WTC11 (cell line): ENCODE measurements around the gene SYPL2. TPM values are rescaled to one million over a fixed set of nuclear protein-coding genes. Genes with fewer than 3 reads are reported as not detected.

Experiments
- FOXJ3 ChIP-seq: sonication (generic); formaldehyde crosslinking; IDR thresholded peaks from 2 replicates; pipeline ENCODE4 v1.9.0; 2021; ENCODE audit warnings: missing genetic modification reagents, mild to moderate bottlenecking, borderline replicate concordance
- MXD4 ChIP-seq: fragments of 250-450 bp; sonication (Bioruptor Pico); IDR thresholded peaks from 2 replicates; pipeline ENCODE4 v1.8.0; 2021; ENCODE audit warnings: mild to moderate bottlenecking, moderate library complexity, borderline replicate concordance
- NFE2L1 ChIP-seq: sonication (generic); formaldehyde crosslinking; IDR thresholded peaks from 2 replicates; pipeline ENCODE4 v1.8.1; 2023; ENCODE audit warnings: missing genetic modification reagents
- NR2C2 ChIP-seq: sonication (generic); formaldehyde crosslinking; IDR thresholded peaks from 2 replicates; pipeline ENCODE4 v1.8.0; 2022; ENCODE audit warnings: mild to moderate bottlenecking, missing genetic modification reagents
- TEAD1 ChIP-seq: sonication (generic); formaldehyde crosslinking; IDR thresholded peaks from 2 replicates; pipeline ENCODE4 v1.8.0; 2022; ENCODE audit warnings: mild to moderate bottlenecking, missing genetic modification reagents
- ZNF232 ChIP-seq: sonication (generic); formaldehyde crosslinking; IDR thresholded peaks from 2 replicates; pipeline ENCODE4 v1.8.0; 2022; ENCODE audit warnings: mild to moderate bottlenecking, missing genetic modification reagents
- ZNF263 ChIP-seq: sonication (generic); formaldehyde crosslinking; IDR thresholded peaks from 2 replicates; pipeline ENCODE4 v1.8.1; 2022; ENCODE audit warnings: low read depth, mild to moderate bottlenecking, moderate library complexity, missing genetic modification reagents
- ZNF416 ChIP-seq: fragments of 250-450 bp; sonication (Bioruptor Pico); IDR thresholded peaks from 2 replicates; pipeline ENCODE4 v1.9.0; 2021; ENCODE audit warnings: mild to moderate bottlenecking, inconsistent platforms
- ZNF671 ChIP-seq: fragments of 250-450 bp; sonication (Bioruptor Pico); IDR thresholded peaks from 2 replicates; pipeline ENCODE4 v1.8.0; 2021; ENCODE audit warnings: mild to moderate bottlenecking
- total RNA-seq: library from RNA; stranded (reverse); gene quantifications from 3 replicates; pipeline ENCODE4 v1.2.3, GENCODE V29; 2021
- TF ChIP-seq, protein P1 (sequence below): sonication (generic); formaldehyde crosslinking; IDR thresholded peaks from 2 replicates; pipeline ENCODE4 v1.8.1; 2022; ENCODE audit warnings: missing genetic modification reagents, borderline replicate concordance
- TF ChIP-seq, protein P2 (sequence below): sonication (generic); formaldehyde crosslinking; IDR thresholded peaks from 2 replicates; pipeline ENCODE4 v1.8.1; 2022; ENCODE audit warnings: mild to moderate bottlenecking, missing genetic modification reagents, moderate library complexity, borderline replicate concordance
- TF ChIP-seq, protein P3 (sequence below): sonication (generic); formaldehyde crosslinking; IDR thresholded peaks from 2 replicates; pipeline ENCODE4 v1.8.1; 2022; ENCODE audit warnings: low read depth, missing genetic modification reagents, borderline replicate concordance
- TF ChIP-seq, protein P4 (sequence below): fragments of 250-450 bp; sonication (Bioruptor Pico); IDR thresholded peaks from 2 replicates; pipeline ENCODE4 v1.9.0; 2021; ENCODE audit warnings: mild to moderate bottlenecking
- TF ChIP-seq, protein P5 (sequence below): sonication (generic); formaldehyde crosslinking; IDR thresholded peaks from 2 replicates; pipeline ENCODE4 v1.8.0; 2023; ENCODE audit warnings: mild to moderate bottlenecking, missing genetic modification reagents
- TF ChIP-seq, protein P6 (sequence below): sonication (generic); formaldehyde crosslinking; IDR thresholded peaks from 2 replicates; pipeline ENCODE4 v1.8.1; 2022; ENCODE audit warnings: low read depth, mild to moderate bottlenecking, moderate library complexity, missing genetic modification reagents, borderline replicate concordance
- TF ChIP-seq, protein P7 (sequence below): sonication (generic); formaldehyde crosslinking; IDR thresholded peaks from 2 replicates; pipeline ENCODE4 v1.8.0; 2022; ENCODE audit warnings: missing genetic modification reagents
- TF ChIP-seq, protein P8 (sequence below): sonication (generic); formaldehyde crosslinking; conservative IDR thresholded peaks from 2 replicates; pipeline ENCODE4 v1.8.1; 2023; ENCODE audit warnings: mild to moderate bottlenecking, low read depth, missing genetic modification reagents, moderate library complexity
- TF ChIP-seq, protein P9 (sequence below): sonication (generic); formaldehyde crosslinking; IDR thresholded peaks from 2 replicates; pipeline ENCODE4 v1.8.0; 2022; ENCODE audit warnings: mild to moderate bottlenecking, missing genetic modification reagents

Gene SYPL2
- total RNA-seq, 1 experiment from 2014 or later = 3.7 TPM

DNA sequence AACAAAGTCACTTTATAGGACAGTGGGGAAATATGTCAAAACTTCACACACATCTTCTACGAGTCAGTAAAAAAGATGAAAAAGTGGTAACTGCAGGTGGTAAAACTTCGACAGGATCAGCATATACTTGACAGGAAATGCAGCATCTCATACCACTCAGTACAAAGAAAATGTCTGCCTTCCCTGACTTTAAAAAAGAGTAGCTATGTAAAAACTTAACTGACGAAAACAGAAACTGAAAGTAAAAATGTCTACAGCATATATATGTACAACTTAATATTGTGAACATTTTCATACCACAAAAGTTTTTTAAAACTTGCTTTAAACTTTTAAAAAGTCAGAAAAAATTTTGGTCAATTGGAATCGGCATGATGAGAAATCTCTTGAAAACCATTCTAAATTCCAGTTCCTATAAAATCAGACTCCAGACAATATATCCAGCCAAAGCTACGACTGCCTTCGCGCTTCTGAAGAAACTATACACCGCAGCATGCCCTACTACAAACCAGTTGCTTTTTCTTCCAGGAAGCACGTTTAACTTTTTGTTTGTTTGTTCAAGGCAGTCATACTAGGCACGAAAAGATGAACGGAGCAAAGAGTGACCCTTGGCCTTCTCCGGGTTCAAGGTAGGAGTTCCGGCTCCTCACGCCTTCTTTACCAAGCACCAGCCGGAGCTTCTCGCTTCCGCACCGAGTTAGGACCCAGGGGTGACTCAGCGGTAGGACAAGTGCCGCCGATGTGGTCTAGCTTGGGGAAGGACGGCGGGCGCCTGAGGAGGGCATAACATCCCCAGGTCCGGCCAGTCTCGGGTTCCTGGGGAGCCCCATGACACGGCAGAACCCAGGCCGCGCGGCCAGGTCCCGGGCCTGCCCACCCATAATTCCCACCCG lies 40.7 kb upstream of the SYPL2 start (continued):
- TF ChIP-seq, protein P1, sequence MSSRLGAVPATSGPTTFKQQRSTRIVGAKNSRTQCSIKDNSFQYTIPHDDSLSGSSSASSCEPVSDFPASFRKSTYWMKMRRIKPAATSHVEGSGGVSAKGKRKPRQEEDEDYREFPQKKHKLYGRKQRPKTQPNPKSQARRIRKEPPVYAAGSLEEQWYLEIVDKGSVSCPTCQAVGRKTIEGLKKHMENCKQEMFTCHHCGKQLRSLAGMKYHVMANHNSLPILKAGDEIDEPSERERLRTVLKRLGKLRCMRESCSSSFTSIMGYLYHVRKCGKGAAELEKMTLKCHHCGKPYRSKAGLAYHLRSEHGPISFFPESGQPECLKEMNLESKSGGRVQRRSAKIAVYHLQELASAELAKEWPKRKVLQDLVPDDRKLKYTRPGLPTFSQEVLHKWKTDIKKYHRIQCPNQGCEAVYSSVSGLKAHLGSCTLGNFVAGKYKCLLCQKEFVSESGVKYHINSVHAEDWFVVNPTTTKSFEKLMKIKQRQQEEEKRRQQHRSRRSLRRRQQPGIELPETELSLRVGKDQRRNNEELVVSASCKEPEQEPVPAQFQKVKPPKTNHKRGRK (CRISPR knock-in tag) = no peak
- TF ChIP-seq, protein P2, sequence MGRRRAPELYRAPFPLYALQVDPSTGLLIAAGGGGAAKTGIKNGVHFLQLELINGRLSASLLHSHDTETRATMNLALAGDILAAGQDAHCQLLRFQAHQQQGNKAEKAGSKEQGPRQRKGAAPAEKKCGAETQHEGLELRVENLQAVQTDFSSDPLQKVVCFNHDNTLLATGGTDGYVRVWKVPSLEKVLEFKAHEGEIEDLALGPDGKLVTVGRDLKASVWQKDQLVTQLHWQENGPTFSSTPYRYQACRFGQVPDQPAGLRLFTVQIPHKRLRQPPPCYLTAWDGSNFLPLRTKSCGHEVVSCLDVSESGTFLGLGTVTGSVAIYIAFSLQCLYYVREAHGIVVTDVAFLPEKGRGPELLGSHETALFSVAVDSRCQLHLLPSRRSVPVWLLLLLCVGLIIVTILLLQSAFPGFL = no peak
- TF ChIP-seq, protein P3, sequence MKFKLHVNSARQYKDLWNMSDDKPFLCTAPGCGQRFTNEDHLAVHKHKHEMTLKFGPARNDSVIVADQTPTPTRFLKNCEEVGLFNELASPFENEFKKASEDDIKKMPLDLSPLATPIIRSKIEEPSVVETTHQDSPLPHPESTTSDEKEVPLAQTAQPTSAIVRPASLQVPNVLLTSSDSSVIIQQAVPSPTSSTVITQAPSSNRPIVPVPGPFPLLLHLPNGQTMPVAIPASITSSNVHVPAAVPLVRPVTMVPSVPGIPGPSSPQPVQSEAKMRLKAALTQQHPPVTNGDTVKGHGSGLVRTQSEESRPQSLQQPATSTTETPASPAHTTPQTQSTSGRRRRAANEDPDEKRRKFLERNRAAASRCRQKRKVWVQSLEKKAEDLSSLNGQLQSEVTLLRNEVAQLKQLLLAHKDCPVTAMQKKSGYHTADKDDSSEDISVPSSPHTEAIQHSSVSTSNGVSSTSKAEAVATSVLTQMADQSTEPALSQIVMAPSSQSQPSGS (CRISPR knock-in tag) = no peak
- no peak for TF ChIP-seq MXD4 (CRISPR knock-in tag)
- TF ChIP-seq, protein P4, sequence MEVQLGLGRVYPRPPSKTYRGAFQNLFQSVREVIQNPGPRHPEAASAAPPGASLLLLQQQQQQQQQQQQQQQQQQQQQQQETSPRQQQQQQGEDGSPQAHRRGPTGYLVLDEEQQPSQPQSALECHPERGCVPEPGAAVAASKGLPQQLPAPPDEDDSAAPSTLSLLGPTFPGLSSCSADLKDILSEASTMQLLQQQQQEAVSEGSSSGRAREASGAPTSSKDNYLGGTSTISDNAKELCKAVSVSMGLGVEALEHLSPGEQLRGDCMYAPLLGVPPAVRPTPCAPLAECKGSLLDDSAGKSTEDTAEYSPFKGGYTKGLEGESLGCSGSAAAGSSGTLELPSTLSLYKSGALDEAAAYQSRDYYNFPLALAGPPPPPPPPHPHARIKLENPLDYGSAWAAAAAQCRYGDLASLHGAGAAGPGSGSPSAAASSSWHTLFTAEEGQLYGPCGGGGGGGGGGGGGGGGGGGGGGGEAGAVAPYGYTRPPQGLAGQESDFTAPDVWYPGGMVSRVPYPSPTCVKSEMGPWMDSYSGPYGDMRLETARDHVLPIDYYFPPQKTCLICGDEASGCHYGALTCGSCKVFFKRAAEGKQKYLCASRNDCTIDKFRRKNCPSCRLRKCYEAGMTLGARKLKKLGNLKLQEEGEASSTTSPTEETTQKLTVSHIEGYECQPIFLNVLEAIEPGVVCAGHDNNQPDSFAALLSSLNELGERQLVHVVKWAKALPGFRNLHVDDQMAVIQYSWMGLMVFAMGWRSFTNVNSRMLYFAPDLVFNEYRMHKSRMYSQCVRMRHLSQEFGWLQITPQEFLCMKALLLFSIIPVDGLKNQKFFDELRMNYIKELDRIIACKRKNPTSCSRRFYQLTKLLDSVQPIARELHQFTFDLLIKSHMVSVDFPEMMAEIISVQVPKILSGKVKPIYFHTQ = no peak
- TF ChIP-seq NR2C2 = no peak
- TF ChIP-seq, protein P5, sequence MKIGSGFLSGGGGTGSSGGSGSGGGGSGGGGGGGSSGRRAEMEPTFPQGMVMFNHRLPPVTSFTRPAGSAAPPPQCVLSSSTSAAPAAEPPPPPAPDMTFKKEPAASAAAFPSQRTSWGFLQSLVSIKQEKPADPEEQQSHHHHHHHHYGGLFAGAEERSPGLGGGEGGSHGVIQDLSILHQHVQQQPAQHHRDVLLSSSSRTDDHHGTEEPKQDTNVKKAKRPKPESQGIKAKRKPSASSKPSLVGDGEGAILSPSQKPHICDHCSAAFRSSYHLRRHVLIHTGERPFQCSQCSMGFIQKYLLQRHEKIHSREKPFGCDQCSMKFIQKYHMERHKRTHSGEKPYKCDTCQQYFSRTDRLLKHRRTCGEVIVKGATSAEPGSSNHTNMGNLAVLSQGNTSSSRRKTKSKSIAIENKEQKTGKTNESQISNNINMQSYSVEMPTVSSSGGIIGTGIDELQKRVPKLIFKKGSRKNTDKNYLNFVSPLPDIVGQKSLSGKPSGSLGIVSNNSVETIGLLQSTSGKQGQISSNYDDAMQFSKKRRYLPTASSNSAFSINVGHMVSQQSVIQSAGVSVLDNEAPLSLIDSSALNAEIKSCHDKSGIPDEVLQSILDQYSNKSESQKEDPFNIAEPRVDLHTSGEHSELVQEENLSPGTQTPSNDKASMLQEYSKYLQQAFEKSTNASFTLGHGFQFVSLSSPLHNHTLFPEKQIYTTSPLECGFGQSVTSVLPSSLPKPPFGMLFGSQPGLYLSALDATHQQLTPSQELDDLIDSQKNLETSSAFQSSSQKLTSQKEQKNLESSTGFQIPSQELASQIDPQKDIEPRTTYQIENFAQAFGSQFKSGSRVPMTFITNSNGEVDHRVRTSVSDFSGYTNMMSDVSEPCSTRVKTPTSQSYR (CRISPR knock-in tag) = no peak
- TF ChIP-seq NFE2L1 (CRISPR knock-in tag) = peak; percentile 71; the same call in 1 of the 2 replicates
- TF ChIP-seq, protein P6, sequence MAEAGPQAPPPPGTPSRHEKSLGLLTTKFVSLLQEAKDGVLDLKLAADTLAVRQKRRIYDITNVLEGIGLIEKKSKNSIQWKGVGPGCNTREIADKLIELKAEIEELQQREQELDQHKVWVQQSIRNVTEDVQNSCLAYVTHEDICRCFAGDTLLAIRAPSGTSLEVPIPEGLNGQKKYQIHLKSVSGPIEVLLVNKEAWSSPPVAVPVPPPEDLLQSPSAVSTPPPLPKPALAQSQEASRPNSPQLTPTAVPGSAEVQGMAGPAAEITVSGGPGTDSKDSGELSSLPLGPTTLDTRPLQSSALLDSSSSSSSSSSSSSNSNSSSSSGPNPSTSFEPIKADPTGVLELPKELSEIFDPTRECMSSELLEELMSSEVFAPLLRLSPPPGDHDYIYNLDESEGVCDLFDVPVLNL (CRISPR knock-in tag) = no peak
- no peak for TF ChIP-seq ZNF671 (CRISPR knock-in tag)
- TF ChIP-seq ZNF232 (CRISPR knock-in tag) = no peak
- TF ChIP-seq FOXJ3 (CRISPR knock-in tag) = no peak
- no peak for TF ChIP-seq ZNF263
- TF ChIP-seq, protein P7, sequence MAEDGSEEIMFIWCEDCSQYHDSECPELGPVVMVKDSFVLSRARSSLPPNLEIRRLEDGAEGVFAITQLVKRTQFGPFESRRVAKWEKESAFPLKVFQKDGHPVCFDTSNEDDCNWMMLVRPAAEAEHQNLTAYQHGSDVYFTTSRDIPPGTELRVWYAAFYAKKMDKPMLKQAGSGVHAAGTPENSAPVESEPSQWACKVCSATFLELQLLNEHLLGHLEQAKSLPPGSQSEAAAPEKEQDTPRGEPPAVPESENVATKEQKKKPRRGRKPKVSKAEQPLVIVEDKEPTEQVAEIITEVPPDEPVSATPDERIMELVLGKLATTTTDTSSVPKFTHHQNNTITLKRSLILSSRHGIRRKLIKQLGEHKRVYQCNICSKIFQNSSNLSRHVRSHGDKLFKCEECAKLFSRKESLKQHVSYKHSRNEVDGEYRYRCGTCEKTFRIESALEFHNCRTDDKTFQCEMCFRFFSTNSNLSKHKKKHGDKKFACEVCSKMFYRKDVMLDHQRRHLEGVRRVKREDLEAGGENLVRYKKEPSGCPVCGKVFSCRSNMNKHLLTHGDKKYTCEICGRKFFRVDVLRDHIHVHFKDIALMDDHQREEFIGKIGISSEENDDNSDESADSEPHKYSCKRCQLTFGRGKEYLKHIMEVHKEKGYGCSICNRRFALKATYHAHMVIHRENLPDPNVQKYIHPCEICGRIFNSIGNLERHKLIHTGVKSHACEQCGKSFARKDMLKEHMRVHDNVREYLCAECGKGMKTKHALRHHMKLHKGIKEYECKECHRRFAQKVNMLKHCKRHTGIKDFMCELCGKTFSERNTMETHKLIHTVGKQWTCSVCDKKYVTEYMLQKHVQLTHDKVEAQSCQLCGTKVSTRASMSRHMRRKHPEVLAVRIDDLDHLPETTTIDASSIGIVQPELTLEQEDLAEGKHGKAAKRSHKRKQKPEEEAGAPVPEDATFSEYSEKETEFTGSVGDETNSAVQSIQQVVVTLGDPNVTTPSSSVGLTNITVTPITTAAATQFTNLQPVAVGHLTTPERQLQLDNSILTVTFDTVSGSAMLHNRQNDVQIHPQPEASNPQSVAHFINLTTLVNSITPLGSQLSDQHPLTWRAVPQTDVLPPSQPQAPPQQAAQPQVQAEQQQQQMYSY (CRISPR knock-in tag) = no peak
- TF ChIP-seq, protein P8, sequence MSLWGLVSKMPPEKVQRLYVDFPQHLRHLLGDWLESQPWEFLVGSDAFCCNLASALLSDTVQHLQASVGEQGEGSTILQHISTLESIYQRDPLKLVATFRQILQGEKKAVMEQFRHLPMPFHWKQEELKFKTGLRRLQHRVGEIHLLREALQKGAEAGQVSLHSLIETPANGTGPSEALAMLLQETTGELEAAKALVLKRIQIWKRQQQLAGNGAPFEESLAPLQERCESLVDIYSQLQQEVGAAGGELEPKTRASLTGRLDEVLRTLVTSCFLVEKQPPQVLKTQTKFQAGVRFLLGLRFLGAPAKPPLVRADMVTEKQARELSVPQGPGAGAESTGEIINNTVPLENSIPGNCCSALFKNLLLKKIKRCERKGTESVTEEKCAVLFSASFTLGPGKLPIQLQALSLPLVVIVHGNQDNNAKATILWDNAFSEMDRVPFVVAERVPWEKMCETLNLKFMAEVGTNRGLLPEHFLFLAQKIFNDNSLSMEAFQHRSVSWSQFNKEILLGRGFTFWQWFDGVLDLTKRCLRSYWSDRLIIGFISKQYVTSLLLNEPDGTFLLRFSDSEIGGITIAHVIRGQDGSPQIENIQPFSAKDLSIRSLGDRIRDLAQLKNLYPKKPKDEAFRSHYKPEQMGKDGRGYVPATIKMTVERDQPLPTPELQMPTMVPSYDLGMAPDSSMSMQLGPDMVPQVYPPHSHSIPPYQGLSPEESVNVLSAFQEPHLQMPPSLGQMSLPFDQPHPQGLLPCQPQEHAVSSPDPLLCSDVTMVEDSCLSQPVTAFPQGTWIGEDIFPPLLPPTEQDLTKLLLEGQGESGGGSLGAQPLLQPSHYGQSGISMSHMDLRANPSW = no peak
- TF ChIP-seq, protein P9, sequence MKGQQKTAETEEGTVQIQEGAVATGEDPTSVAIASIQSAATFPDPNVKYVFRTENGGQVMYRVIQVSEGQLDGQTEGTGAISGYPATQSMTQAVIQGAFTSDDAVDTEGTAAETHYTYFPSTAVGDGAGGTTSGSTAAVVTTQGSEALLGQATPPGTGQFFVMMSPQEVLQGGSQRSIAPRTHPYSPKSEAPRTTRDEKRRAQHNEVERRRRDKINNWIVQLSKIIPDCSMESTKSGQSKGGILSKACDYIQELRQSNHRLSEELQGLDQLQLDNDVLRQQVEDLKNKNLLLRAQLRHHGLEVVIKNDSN (CRISPR knock-in tag) = no peak
- TF ChIP-seq ZNF416 = no peak
- TF ChIP-seq TEAD1 (CRISPR knock-in tag) = no peak
